Measurements from ENCODE around the gene MLLT1.
A peak's percentile ranks its signal among the peaks of the same experiment; 100 is the strongest.

The MLLT1 gene

GRCh38 chr19:6258812-6259311, 20.9 kb downstream of the MLLT1 start:
- no peak for DNase-seq

GRCh38 chr19:6253954-6254733, 25.6 kb downstream of the MLLT1 start:
- no peak for DNase-seq

- DNase-seq, result no peak
Measured at GRCh38 chr19:6252066-6252465, 27.7 kb downstream of the MLLT1 start.

GRCh38 chr19:6250909-6251308, 28.9 kb downstream of the MLLT1 start:
- DNase-seq, result no peak

GRCh38 chr19:6250024-6250615, 29.7 kb downstream of the MLLT1 start:
- DNase-seq, result no peak

- DNase-seq, result no peak
Measured at GRCh38 chr19:6249296-6249695, 30.5 kb downstream of the MLLT1 start.

GRCh38 chr19:6248844-6249243, 30.9 kb downstream of the MLLT1 start:
- no peak for DNase-seq

- no peak for DNase-seq
Measured at GRCh38 chr19:6248341-6248740, 31.4 kb downstream of the MLLT1 start.

GRCh38 chr19:6247007-6247288, 32.8 kb downstream of the MLLT1 start:
- DNase-seq, result no peak

- no peak for DNase-seq
Measured at GRCh38 chr19:6246174-6247006, 33.4 kb downstream of the MLLT1 start.

- DNase-seq, result no peak
Measured at GRCh38 chr19:6242677-6243076, 37.1 kb downstream of the MLLT1 start.

- peak; percentile 70 for DNase-seq
Measured at GRCh38 chr19:6241680-6242377, 37.9 kb downstream of the MLLT1 start.

- no peak for DNase-seq
Measured at GRCh38 chr19:6241056-6241455, 38.7 kb downstream of the MLLT1 start.

GRCh38 chr19:6239871-6240676, 39.7 kb downstream of the MLLT1 start:
- DNase-seq, result peak; percentile 22

- DNase-seq, result no peak
Measured at GRCh38 chr19:6239401-6239844, 40.4 kb downstream of the MLLT1 start.

- no peak for DNase-seq
Measured at GRCh38 chr19:6238643-6239281, 41.0 kb downstream of the MLLT1 start.

- no peak for DNase-seq
Measured at GRCh38 chr19:6238256-6238642, 41.5 kb downstream of the MLLT1 start.

GRCh38 chr19:6236310-6237291, 43.2 kb downstream of the MLLT1 start:
- no peak for DNase-seq

GRCh38 chr19:6235031-6235951, 44.5 kb downstream of the MLLT1 start:
- DNase-seq, result no peak
